Measurements from ENCODE around the gene GALM. TPM values are rescaled to one million over a fixed set of nuclear protein-coding genes. Genes with fewer than 3 reads are reported as not detected.

GALM gene
- total and polyA plus RNA-seq, 2 of the 13 experiments (the other 11 are each of a cell fraction or from before 2014, with no cell fraction given): 65.5 to 90.0 TPM

DNA sequence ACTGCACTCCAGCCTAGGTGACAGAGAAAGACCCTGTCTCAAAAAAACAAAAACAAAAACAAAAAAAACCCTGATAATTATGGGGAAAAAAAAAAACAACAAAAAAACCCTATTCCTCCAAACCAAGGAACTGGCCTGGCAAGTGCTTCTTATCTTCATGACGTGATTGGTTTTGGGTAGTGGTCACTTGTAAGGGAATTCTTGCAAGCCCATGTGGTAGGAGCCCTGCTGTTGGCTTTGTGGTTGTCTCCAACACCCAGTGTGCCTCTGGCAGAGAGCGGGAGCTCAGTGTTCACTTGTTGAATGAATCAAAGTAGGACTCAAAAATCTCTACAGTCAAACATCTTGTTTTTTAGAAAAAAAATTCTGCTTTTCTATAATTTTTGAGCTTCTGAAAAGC lies 6.0 kb downstream of the GALM start:
- Histone ChIP-seq H3K9ac (ENCODE audit: insufficient read depth, low read depth, low read length) (no peak overlapping the region), H3K4me2 (ENCODE audit: low read depth, low read length) (no peak overlapping the region), H4K20me1 (ENCODE audit: insufficient read depth, low read length) (no peaks in the 10 kb centered on the region; the same call in 1 of the 2 replicates), H3K9me3 (ENCODE audit: low read length) (no peaks in the 10 kb centered on the region), H3K4me3 (replicated peaks in 1 of 3; ENCODE audit: insufficient read depth in 1 of 3, low read depth in 2 of 3, low read length in 3 of 3) (no peak overlapping the region), H3K79me2 (ENCODE audit: insufficient read depth, low read length) (peaks cover 71% of the 10 kb centered on the region), H3K36me3 (replicated peaks in 1 of 2; ENCODE audit: control insufficient read depth in 1 of 2, insufficient read depth in 2 of 2, low read length in 2 of 2) (peaks cover 10% of the 10 kb centered on the region in 2 experiments), H3K4me1 (ENCODE audit: insufficient read depth, low read length) (peaks cover 54% of the 10 kb centered on the region), H3K27me3 (ENCODE audit: control insufficient read depth in 1 of 2, insufficient read depth in 2 of 2, low read length in 2 of 2) (no peaks in the 10 kb centered on the region), H2AFZ (ENCODE audit: low read length) (no peak overlapping the region), H3K27ac (ENCODE audit: extremely low read length, insufficient read depth, low read length) (no peak overlapping the region)
- in situ Hi-C loops (cut with HindIII; ENCODE audit: extremely low pct_ligation_motif_present, low pct_unique_long_range_greater_than_20kb): no loop called here
- intact Hi-C loops (cut with micrococcal nuclease; ENCODE audit: unreplicated experiment): no loop called here
- no TSS peak for BruUV-seq (replicated peaks)
- FAIRE-seq (no peak), ATAC-seq (no peak), DNase-seq (ENCODE audit: low spot score) (no peak)
- POLR2A ChIA-PET: interaction anchor here (0.6 to 2.0 kb wide), 3 partner anchors 61 to 70 kb away, joined by 3 to 6 read pairs (median 6); partner anchors contain the start of gene HNRNPLL
- WGBS (ENCODE audit: low lambda C conversion rate): 100% methylated on average over 2 of the region's 2 CpGs
- CTCF ChIA-PET (ENCODE audit: low intra/inter-chr PET ratio, low total read pairs): no interaction called here
- TF ChIP-seq ZSCAN9 (CRISPR knock-in tag; IDR thresholded peaks at IDR 0.05; ENCODE audit: borderline replicate concordance) (no peak), CENPX (CRISPR knock-in tag; IDR thresholded peaks at IDR 0.05) (no peak), YEATS4 (CRISPR knock-in tag; IDR thresholded peaks at IDR 0.05; ENCODE audit: borderline replicate concordance) (no peak), ZBTB7B (CRISPR knock-in tag; IDR thresholded peaks at IDR 0.05) (no peak), KMT2A (CRISPR knock-in tag; IDR thresholded peaks at IDR 0.05) (no peak), ZNF510 (CRISPR knock-in tag; IDR thresholded peaks at IDR 0.05; ENCODE audit: low read depth) (no peak), WIZ (CRISPR knock-in tag; IDR thresholded peaks at IDR 0.05) (no peak), ZFP36 (IDR thresholded peaks at IDR 0.05; ENCODE audit: borderline replicate concordance, low read depth, low read length, partially characterized antibody) (no peak)
- TF ChIP-seq, protein P1, sequence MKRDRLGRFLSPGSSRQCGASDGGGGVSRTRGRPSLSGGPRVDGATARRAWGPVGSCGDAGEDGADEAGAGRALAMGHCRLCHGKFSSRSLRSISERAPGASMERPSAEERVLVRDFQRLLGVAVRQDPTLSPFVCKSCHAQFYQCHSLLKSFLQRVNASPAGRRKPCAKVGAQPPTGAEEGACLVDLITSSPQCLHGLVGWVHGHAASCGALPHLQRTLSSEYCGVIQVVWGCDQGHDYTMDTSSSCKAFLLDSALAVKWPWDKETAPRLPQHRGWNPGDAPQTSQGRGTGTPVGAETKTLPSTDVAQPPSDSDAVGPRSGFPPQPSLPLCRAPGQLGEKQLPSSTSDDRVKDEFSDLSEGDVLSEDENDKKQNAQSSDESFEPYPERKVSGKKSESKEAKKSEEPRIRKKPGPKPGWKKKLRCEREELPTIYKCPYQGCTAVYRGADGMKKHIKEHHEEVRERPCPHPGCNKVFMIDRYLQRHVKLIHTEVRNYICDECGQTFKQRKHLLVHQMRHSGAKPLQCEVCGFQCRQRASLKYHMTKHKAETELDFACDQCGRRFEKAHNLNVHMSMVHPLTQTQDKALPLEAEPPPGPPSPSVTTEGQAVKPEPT (CRISPR knock-in tag; IDR thresholded peaks at IDR 0.05; ENCODE audit: low read depth): no peak
- TF ChIP-seq, protein P2, sequence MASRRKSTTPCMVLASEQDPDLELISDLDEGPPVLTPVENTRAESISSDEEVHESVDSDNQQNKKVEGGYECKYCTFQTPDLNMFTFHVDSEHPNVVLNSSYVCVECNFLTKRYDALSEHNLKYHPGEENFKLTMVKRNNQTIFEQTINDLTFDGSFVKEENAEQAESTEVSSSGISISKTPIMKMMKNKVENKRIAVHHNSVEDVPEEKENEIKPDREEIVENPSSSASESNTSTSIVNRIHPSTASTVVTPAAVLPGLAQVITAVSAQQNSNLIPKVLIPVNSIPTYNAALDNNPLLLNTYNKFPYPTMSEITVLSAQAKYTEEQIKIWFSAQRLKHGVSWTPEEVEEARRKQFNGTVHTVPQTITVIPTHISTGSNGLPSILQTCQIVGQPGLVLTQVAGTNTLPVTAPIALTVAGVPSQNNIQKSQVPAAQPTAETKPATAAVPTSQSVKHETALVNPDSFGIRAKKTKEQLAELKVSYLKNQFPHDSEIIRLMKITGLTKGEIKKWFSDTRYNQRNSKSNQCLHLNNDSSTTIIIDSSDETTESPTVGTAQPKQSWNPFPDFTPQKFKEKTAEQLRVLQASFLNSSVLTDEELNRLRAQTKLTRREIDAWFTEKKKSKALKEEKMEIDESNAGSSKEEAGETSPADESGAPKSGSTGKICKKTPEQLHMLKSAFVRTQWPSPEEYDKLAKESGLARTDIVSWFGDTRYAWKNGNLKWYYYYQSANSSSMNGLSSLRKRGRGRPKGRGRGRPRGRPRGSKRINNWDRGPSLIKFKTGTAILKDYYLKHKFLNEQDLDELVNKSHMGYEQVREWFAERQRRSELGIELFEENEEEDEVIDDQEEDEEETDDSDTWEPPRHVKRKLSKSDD (CRISPR knock-in tag; IDR thresholded peaks at IDR 0.05; ENCODE audit: low read depth): no peak
- TF ChIP-seq, protein P3, sequence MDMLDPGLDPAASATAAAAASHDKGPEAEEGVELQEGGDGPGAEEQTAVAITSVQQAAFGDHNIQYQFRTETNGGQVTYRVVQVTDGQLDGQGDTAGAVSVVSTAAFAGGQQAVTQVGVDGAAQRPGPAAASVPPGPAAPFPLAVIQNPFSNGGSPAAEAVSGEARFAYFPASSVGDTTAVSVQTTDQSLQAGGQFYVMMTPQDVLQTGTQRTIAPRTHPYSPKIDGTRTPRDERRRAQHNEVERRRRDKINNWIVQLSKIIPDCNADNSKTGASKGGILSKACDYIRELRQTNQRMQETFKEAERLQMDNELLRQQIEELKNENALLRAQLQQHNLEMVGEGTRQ (IDR thresholded peaks at IDR 0.05; ENCODE audit: low read depth, low read length): no peak
- TF ChIP-seq, protein P3 (CRISPR knock-in tag; IDR thresholded peaks at IDR 0.05; ENCODE audit: borderline replicate concordance): no peak

Data from HepG2 (cell line).